Gastroesophageal sphincter (tissue), 4 donors: ENCODE results near the gene C1orf232. TPM values are rescaled to one million over a fixed set of nuclear protein-coding genes. Genes with fewer than 3 reads are reported as not detected.
A peak's percentile ranks its signal among the peaks of the same experiment; 100 is the strongest.

ENCODE experiments used
- ATAC-seq: fragments of 150-250 bp; one replicate; pipeline ENCODE4 v1.9.1; 2016; ENCODE audit warnings: mild to moderate bottlenecking, moderate library complexity
- H3K27ac ChIP-seq, 4 donors: fragments of 200-600 bp; sonication (generic) in 3 of 4; 1 replicate in 3 of 4; 2 replicates in 1 of 4; pipeline ENCODE4 v1.5.1; 2016 to 2019
- H3K27me3 ChIP-seq: fragments of 200-600 bp; sonication (generic); one replicate; pipeline ENCODE4 v1.5.1; 2019
- H3K36me3 ChIP-seq, 2 donors: fragments of 200-600 bp; sonication (generic); one replicate each; pipeline ENCODE4 v1.5.1; 2019; ENCODE audit warnings: control low read depth in 1 of 2
- H3K4me1 ChIP-seq, 3 donors: fragments of 200-600 bp; sonication (generic); 1 replicate in 2 of 3; 2 replicates in 1 of 3; pipeline ENCODE4 v1.5.1; 2016 to 2019; ENCODE audit warnings: control low read depth in 2 of 3
- H3K4me3 ChIP-seq, 2 donors: fragments of 200-600 bp; sonication (generic); one replicate each; pipeline ENCODE4 v1.5.1; 2019; ENCODE audit warnings: mild to moderate bottlenecking in 1 of 2, moderate library complexity in 1 of 2
- H3K9me3 ChIP-seq, 3 donors: fragments of 200-600 bp; sonication (generic); one replicate each; pipeline ENCODE4 v1.5.1; 2017 to 2019; ENCODE audit warnings: control low read depth in 2 of 3
- EP300 ChIP-seq: sonication (generic); formaldehyde crosslinking; IDR thresholded peaks from one replicate; pipeline ENCODE4 v1.6.1; 2017; ENCODE audit warnings: antibody characterized with exemption, mild to moderate bottlenecking
- POLR2A ChIP-seq, 2 donors: fragments of 450-650 bp; IDR thresholded peaks; one replicate each; pipeline ENCODE4 v1.6.1; 2017; ENCODE audit warnings: antibody characterized with exemption in 2 of 2, mild to moderate bottlenecking in 2 of 2, moderate library complexity in 1 of 2
- POLR2AphosphoS5 ChIP-seq: sonication (generic); formaldehyde crosslinking; IDR thresholded peaks from one replicate; pipeline ENCODE4 v1.6.1; 2017; ENCODE audit warnings: antibody characterized with exemption
- WGBS, 2 donors: methylation state at CpG; one replicate each; pipeline ENCODE4 v1.1.5; 2018; ENCODE audit warnings: low coverage in 1 of 2; 5-methylcytosine and 5-hydroxymethylcytosine counted together
- total RNA-seq, 4 donors: library from RNA; depleted of rRNA; stranded (reverse); fragments of >200 nt; gene quantifications; one replicate each; pipeline ENCODE4 v1.1.0, GENCODE V29; 2016
- TF ChIP-seq, protein P1 (sequence below), 4 experiments: fragments of 200-600 bp in 2 of 4; fragments of 450-650 bp in 2 of 4; sonication (generic) in 1 of 4; IDR thresholded peaks; one replicate each; pipeline ENCODE4 v1.5.1; 2017 to 2019; ENCODE audit warnings: antibody characterized with exemption in 4 of 4, mild to moderate bottlenecking in 2 of 4, moderate library complexity in 2 of 4

C1orf232 gene
- total RNA-seq, 4 donors from 2014 or later: not detected

DNA sequence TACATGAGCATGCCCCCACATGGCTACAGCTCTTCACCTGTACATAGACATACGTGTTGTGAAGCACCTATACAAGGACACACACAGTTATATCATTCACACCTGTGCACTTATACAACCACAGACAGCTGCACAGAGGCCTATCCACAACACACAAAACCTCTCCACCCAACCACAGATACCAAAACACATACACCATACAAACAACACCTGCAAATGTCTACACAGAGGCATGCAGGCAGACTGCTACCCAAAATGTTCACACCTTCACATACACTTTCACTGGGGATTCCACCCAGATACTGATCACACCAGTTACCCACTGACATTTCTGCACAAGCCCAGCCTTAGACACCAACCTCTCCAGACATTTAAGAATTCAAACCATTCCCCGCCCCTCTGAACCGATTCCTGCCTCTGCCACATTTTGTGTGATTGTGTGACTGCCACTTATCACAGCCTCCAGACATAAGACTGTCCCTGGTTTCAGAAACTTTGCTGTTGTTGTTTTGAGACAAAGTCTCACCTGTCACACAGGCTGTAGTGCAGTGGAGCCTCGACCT, 2.0 kb downstream of the C1orf232 start:
- Histone ChIP-seq H3K27ac (no peak overlapping the region), H3K36me3 (peaks cover 0 to 9% of the 10 kb centered on the region in 2 donors), H3K4me3 (no peak overlapping the region), H3K4me1 (peaks cover 3 to 43% (median 13%) of the 10 kb centered on the region in 3 donors), H3K27me3 (no peaks in the 10 kb centered on the region), H3K9me3 (no peaks in the 10 kb centered on the region)
- no peak for ATAC-seq
- no peak for TF ChIP-seq EP300
- TF ChIP-seq POLR2A (IDR thresholded peaks at IDR 0.05): no peak
- TF ChIP-seq, protein P1, sequence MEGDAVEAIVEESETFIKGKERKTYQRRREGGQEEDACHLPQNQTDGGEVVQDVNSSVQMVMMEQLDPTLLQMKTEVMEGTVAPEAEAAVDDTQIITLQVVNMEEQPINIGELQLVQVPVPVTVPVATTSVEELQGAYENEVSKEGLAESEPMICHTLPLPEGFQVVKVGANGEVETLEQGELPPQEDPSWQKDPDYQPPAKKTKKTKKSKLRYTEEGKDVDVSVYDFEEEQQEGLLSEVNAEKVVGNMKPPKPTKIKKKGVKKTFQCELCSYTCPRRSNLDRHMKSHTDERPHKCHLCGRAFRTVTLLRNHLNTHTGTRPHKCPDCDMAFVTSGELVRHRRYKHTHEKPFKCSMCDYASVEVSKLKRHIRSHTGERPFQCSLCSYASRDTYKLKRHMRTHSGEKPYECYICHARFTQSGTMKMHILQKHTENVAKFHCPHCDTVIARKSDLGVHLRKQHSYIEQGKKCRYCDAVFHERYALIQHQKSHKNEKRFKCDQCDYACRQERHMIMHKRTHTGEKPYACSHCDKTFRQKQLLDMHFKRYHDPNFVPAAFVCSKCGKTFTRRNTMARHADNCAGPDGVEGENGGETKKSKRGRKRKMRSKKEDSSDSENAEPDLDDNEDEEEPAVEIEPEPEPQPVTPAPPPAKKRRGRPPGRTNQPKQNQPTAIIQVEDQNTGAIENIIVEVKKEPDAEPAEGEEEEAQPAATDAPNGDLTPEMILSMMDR (IDR thresholded peaks at IDR 0.05): no peak
- TF ChIP-seq POLR2AphosphoS5: no peak
- 88 to 100% methylated on average over 1 to 3 of the region's 4 CpGs for WGBS, 2 donors

DNA sequence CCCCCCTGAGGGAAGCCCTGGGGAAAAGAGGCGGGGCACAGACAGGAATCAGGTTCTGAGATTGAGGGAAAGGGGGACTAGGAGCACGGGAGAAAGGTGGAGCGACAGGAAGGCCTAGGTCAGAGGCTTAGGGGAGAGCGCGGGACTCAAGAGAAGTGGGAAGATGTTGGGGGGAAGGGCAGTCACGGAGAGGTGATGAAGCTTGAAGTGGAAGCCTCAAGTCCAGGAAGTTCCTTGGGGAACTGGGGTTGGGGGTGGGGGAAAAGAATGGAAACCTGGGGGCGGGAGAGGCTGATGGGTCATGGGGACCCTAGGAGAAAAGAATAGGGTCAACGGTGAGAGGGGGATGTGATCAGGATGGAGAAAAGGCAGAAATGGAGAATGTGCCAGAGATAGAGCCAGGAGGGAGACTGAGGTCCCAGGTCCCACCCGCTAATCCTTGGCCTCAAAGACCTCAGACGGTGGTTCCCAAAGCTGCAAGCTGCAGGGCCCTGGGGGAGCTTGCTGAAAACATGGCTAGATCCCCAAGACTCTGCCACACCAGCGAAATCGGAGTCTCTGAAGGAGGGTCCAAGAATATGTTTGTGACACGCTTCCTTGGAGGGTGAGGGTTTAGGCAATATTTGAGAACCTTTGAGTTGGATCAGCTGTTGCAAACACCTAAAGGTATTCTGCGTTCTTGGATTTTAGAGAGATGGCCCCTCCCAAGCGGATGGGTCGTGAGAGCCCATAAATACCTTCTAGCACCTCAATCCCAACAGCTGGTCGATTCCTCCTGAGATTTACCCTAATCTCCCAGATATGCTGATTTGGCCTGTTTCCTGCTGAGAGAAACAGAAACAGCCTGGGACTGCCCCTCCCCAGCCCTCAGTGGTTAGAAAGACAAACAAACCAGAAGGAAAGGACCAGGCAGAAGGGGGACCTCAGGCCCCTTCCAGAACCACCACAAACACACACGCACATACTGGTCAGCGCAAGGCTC, 3.6 kb downstream of the C1orf232 start:
- no peaks in the 10 kb centered on the region for H3K27me3 ChIP-seq
- H3K4me1 ChIP-seq: peaks cover 0 to 41% (median 10%) of the 10 kb centered on the region in 3 donors
- H3K36me3 ChIP-seq: no peaks in the 10 kb centered on the region
- TF ChIP-seq POLR2AphosphoS5: no peak
- TF ChIP-seq EP300: no peak
- TF ChIP-seq, protein P1 (IDR thresholded peaks at IDR 0.05): no peak
- TF ChIP-seq POLR2A (IDR thresholded peaks at IDR 0.05): no peak
- H3K9me3 ChIP-seq: no peaks in the 10 kb centered on the region
- ATAC-seq: no peak
- WGBS, 2 donors: 59 to 64% methylated on average over 12 to 16 of the region's 19 CpGs
- peak overlapping the region in 1 of 2 donors; percentile 57 for H3K4me3 ChIP-seq
- peak overlapping the region in 3 of 4 donors; percentile 66 to 75 (median 74) for H3K27ac ChIP-seq

DNA sequence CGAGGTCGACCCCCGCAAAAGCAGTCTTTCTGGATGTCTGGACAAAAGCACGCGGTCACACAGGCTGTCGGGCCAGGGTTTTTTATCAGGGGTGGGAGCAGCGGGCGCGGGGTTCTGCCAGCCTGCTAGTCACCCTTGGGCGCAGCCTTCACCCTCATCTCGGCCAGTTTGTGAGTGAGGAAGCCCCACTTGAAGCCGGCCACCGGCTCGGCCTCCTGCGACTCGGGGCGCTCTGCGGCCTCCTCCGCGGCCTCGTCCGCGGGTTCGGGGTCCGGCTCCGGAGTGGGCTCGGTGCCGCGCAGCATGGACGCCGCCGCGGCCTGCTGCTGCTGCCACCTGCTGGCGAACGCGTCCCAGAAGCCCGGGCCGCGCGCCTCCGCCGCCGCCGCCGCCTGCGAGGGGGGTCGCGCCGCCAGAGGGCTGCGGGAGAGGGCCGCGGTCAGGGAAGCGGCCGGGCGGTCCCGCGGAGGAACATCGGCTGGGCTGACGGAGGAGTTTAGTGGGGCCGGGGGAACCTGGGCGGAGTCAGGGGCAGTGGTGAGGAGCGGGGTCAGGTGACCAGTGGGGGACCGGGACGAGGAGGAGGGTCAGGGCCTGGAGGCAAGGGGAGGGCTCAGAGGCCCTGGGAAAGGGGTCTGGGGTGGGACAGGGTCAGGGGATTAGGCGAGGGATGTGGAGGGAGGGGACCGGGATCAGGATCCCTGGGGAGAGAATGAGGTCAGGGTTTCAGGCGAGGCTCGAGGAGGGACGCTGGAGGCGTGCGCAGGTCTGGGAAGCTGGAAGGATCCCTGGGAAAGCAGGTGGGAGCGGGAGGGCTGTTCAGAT, 4.5 kb downstream of the C1orf232 start:
- Histone ChIP-seq H3K4me3 (peak overlapping the region; percentile 24 to 57), H3K9me3 (no peaks in the 10 kb centered on the region), H3K36me3 (no peaks in the 10 kb centered on the region), H3K27ac (peak overlapping the region in 3 of 4 donors; percentile 66 to 75 (median 74)), H3K4me1 (peaks cover 0 to 36% (median 10%) of the 10 kb centered on the region in 3 donors), H3K27me3 (no peaks in the 10 kb centered on the region)
- peak; percentile 67 for ATAC-seq
- whole genome bisulfite sequencing, 2 donors: 52 to 81% methylated on average over 4 to 10 of the region's 72 CpGs
- TF ChIP-seq POLR2A (IDR thresholded peaks at IDR 0.05): no peak
- TF ChIP-seq, protein P1 (IDR thresholded peaks at IDR 0.05): peak in 3 of 4 experiments; percentile 79 to 84 (median 81)

DNA sequence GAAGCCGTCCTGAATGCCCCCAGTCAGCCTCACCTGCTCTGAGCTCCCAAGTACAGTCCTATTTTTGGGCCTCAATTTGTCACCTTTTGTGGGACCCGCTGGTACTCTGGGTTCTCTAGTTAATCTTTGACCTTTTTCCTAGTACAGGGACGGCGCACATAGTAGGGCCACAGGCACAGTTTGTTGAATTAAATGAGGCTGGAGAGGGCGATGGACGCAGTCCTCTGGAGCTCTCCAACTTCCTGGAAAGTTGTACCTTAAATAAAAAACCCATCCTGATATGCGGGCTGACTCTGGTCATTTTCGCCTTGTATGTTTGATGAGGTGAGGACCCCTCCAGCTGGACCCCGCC, 5.1 kb downstream of the C1orf232 start:
- TF ChIP-seq EP300 (no peak), POLR2AphosphoS5 (no peak), POLR2A (IDR thresholded peaks at IDR 0.05) (no peak)
- TF ChIP-seq, protein P1 (IDR thresholded peaks at IDR 0.05): no peak
- H3K36me3 ChIP-seq: no peaks in the 10 kb centered on the region
- H3K4me1 ChIP-seq: peaks cover 0 to 33% (median 10%) of the 10 kb centered on the region in 3 donors
- ATAC-seq: no peak
- H3K4me3 ChIP-seq: peak overlapping the region; percentile 24 to 57
- 59% methylated on average over 3 of the region's 9 CpGs; no CpG with 5 or more reads in 1 of the 2 donors for WGBS, 2 donors
- H3K27me3 ChIP-seq: peaks cover 5% of the 10 kb centered on the region
- peak overlapping the region in 1 of 4 donors; percentile 74 for H3K27ac ChIP-seq
- no peaks in the 10 kb centered on the region for H3K9me3 ChIP-seq
